Erythroblast (primary cell): ENCODE measurements around the gene EP400.

ENCODE experiments used
- GATA1 ChIP-seq: IDR thresholded peaks from 2 replicates; pipeline ENCODE4 v1.6.1; 2011; ENCODE audit warnings: low read depth, mild to moderate bottlenecking, control low read depth, low read length, moderate library complexity
- POLR2A ChIP-seq: IDR thresholded peaks from 2 replicates; pipeline ENCODE4 v1.6.1; 2011; ENCODE audit warnings: mild to moderate bottlenecking, low read length

DNA sequence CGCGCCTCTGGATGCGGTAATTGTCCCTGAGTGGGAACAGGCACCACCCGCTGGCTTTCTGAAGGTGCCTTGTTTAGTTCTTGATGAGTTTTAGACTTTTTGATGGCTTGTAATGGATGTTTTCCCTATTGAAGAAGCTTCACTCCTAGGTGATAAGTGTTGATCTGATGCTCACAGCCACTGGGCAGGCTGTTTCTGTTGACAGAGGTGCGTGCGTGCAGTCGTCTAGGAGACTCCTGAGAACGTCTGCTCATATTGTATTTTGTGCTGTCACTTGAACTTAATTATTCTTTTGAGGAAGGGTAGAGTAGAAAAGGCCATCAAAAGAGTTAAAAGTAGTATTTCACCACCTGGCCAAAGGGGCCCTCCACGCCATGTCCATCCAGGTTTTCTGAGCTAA, 70.5 kb downstream of the EP400 start:
- TF ChIP-seq POLR2A (no peak), GATA1 (no peak)
